Tibial nerve (tissue), 4 donors: Measurements from ENCODE around the gene FAM216B. TPM values are rescaled to one million over a fixed set of nuclear protein-coding genes. Genes with fewer than 3 reads are reported as not detected.

Source experiments
- DNase-seq, 2 donors: peaks; one replicate each; pipeline ENCODE4 v3.0.0-alpha.2; 2019; ENCODE audit warnings: low spot score in 2 of 2
- H3K27ac ChIP-seq, 4 donors: fragments of 200-600 bp; sonication (generic) in 3 of 4; one replicate each; pipeline ENCODE4 v1.5.1; 2017 to 2019; ENCODE audit warnings: mild to moderate bottlenecking in 1 of 4
- H3K27me3 ChIP-seq, 2 donors: fragments of 200-600 bp; sonication (generic) in 1 of 2; one replicate each; pipeline versions ENCODE4 v1.5.1 to v1.6.0; 2017 to 2019
- H3K36me3 ChIP-seq, 3 donors: fragments of 200-600 bp; sonication (generic); one replicate each; pipeline ENCODE4 v1.5.1; 2018 to 2019
- H3K4me1 ChIP-seq, 4 donors: fragments of 200-600 bp; sonication (generic) in 3 of 4; one replicate each; pipeline ENCODE4 v1.5.1; 2017 to 2019
- H3K4me3 ChIP-seq, 4 donors: fragments of 200-600 bp; sonication (generic) in 3 of 4; one replicate each; pipeline ENCODE4 v1.5.1; 2017 to 2019; ENCODE audit warnings: mild to moderate bottlenecking in 1 of 4, moderate library complexity in 1 of 4
- H3K9me3 ChIP-seq, 4 donors: fragments of 200-600 bp; sonication (generic) in 3 of 4; one replicate each; pipeline ENCODE4 v1.5.1; 2017 to 2019
- CTCF ChIP-seq, 5 experiments: fragments of 200-600 bp in 3 of 5; fragments of 450-650 bp in 2 of 5; sonication (generic) in 3 of 5; IDR thresholded peaks; one replicate each; pipeline ENCODE4 v1.5.1; 2016 to 2019; ENCODE audit warnings: antibody characterized with exemption in 5 of 5, mild to moderate bottlenecking in 3 of 5, moderate library complexity in 2 of 5
- EP300 ChIP-seq, 2 donors: sonication (generic); formaldehyde crosslinking; IDR thresholded peaks; one replicate each; pipeline ENCODE4 v1.6.1; 2017; ENCODE audit warnings: antibody characterized with exemption in 2 of 2, mild to moderate bottlenecking in 1 of 2
- POLR2A ChIP-seq, 2 donors: fragments of 450-650 bp; IDR thresholded peaks; one replicate each; pipeline ENCODE4 v1.6.1; 2017; ENCODE audit warnings: antibody characterized with exemption in 2 of 2, mild to moderate bottlenecking in 2 of 2, moderate library complexity in 2 of 2
- WGBS, 2 donors: methylation state at CpG; one replicate each; pipeline ENCODE4 v1.1.5; 2018; 5-methylcytosine and 5-hydroxymethylcytosine counted together
- total RNA-seq, 4 donors: library from RNA; depleted of rRNA; stranded (reverse); fragments of >200 nt; gene quantifications; one replicate each; pipeline ENCODE4 v1.1.0, GENCODE V29; 2016

FAM216B gene
- total RNA-seq, 4 donors from 2014 or later: not detected

- TF ChIP-seq CTCF (IDR thresholded peaks at IDR 0.05) (no peak), POLR2A (IDR thresholded peaks at IDR 0.05) (no peak), EP300 (IDR thresholded peaks at IDR 0.05) (no peak)
- no peaks in the 10 kb centered on the region for H3K36me3 ChIP-seq
- H3K9me3 ChIP-seq: no peaks in the 10 kb centered on the region
- no peak overlapping the region for H3K4me3 ChIP-seq
- no peaks in the 10 kb centered on the region for H3K27me3 ChIP-seq
- no peak overlapping the region for H3K27ac ChIP-seq
- H3K4me1 ChIP-seq: no peaks in the 10 kb centered on the region
- no peak for DNase-seq
- WGBS, 2 donors: 76 to 88% methylated on average over 6 of the region's 6 CpGs
Measured at GRCh38 chr13:42745655-42746054, 35.7 kb upstream of the FAM216B start.

GRCh38 chr13:42746866-42747265 is 34.5 kb upstream of the FAM216B start:
- no peak for DNase-seq
- no peak for TF ChIP-seq EP300 (IDR thresholded peaks at IDR 0.05)
- TF ChIP-seq CTCF (IDR thresholded peaks at IDR 0.05): no peak
- no peaks in the 10 kb centered on the region for H3K36me3 ChIP-seq
- 81 to 83% methylated on average over 2 of the region's 2 CpGs for WGBS, 2 donors
- no peaks in the 10 kb centered on the region for H3K27me3 ChIP-seq
- no peaks in the 10 kb centered on the region for H3K4me1 ChIP-seq
- no peak overlapping the region for H3K4me3 ChIP-seq
- H3K27ac ChIP-seq: no peak overlapping the region
- H3K9me3 ChIP-seq: no peaks in the 10 kb centered on the region

- Histone ChIP-seq H3K27ac (no peak overlapping the region), H3K36me3 (no peaks in the 10 kb centered on the region), H3K9me3 (no peaks in the 10 kb centered on the region), H3K4me3 (no peak overlapping the region), H3K27me3 (no peaks in the 10 kb centered on the region), H3K4me1 (no peaks in the 10 kb centered on the region)
- 57 to 63% methylated on average over 4 of the region's 4 CpGs for WGBS, 2 donors
- no peak for DNase-seq
- TF ChIP-seq EP300 (IDR thresholded peaks at IDR 0.05) (no peak), POLR2A (IDR thresholded peaks at IDR 0.05) (no peak), CTCF (IDR thresholded peaks at IDR 0.05) (no peak)
Measured at GRCh38 chr13:42747399-42747873, 33.9 kb upstream of the FAM216B start.

- peaks cover 0 to 23% (median 8%) of the 10 kb centered on the region in 4 donors for H3K4me1 ChIP-seq
- no peaks in the 10 kb centered on the region for H3K27me3 ChIP-seq
- TF ChIP-seq EP300 (IDR thresholded peaks at IDR 0.05) (no peak), CTCF (IDR thresholded peaks at IDR 0.05) (no peak), POLR2A (IDR thresholded peaks at IDR 0.05) (no peak)
- no peaks in the 10 kb centered on the region for H3K36me3 ChIP-seq
- DNase-seq: no peak
- H3K9me3 ChIP-seq: no peaks in the 10 kb centered on the region
- no peak overlapping the region for H3K27ac ChIP-seq
- H3K4me3 ChIP-seq: no peak overlapping the region
- 19 to 33% methylated on average over 5 of the region's 5 CpGs for WGBS, 2 donors
Measured at GRCh38 chr13:42750794-42751193, 30.6 kb upstream of the FAM216B start.

- no peak overlapping the region for H3K27ac ChIP-seq
- no peaks in the 10 kb centered on the region for H3K36me3 ChIP-seq
- no peak for TF ChIP-seq EP300 (IDR thresholded peaks at IDR 0.05)
- TF ChIP-seq CTCF (IDR thresholded peaks at IDR 0.05): no peak
- no peak for TF ChIP-seq POLR2A (IDR thresholded peaks at IDR 0.05)
- H3K27me3 ChIP-seq: no peaks in the 10 kb centered on the region
- no peak for DNase-seq
- WGBS, 2 donors: 93 to 94% methylated on average over 3 of the region's 3 CpGs
- H3K9me3 ChIP-seq: no peaks in the 10 kb centered on the region
- peaks cover 0 to 23% (median 8%) of the 10 kb centered on the region in 4 donors for H3K4me1 ChIP-seq
- H3K4me3 ChIP-seq: no peak overlapping the region
Measured at GRCh38 chr13:42751693-42752092, 29.7 kb upstream of the FAM216B start.
